BE2C (cell line): ENCODE results near the gene WDR7.

Experiments used
- DNase-seq: peaks from one replicate; pipeline ENCODE4 v3.0.0-alpha.2; 2020
- H3K27me3 ChIP-seq: fragments of 250-450 bp; sonication (Bioruptor Pico); 2 replicates; pipeline ENCODE4 v1.5.1; 2020; ENCODE audit warnings: mild to moderate bottlenecking
- H3K36me3 ChIP-seq: fragments of 250-450 bp; sonication (Bioruptor Pico); 2 replicates; pipeline ENCODE4 v1.5.1; 2020; ENCODE audit warnings: mild to moderate bottlenecking
- H3K4me1 ChIP-seq: fragments of 250-450 bp; sonication (Bioruptor Pico); 2 replicates; pipeline ENCODE4 v1.5.1; 2020
- H3K4me3 ChIP-seq: 2 replicates; pipeline ENCODE4 v1.5.1; 2011; ENCODE audit warnings: low read depth, low read length
- H3K9me3 ChIP-seq: fragments of 250-450 bp; sonication (Bioruptor Pico); 2 replicates; pipeline ENCODE4 v1.5.1; 2020
- TF ChIP-seq, protein P1 (sequence below): IDR thresholded peaks from 2 replicates; pipeline ENCODE4 v1.5.1; 2012; ENCODE audit warnings: mild to moderate bottlenecking, low read depth, low read length

Gene WDR7

GRCh38 chr18:56775701-56776100 is 124.5 kb downstream of the WDR7 start:
- H3K4me1 ChIP-seq: no peaks in the 10 kb centered on the region
- no peaks in the 10 kb centered on the region for H3K9me3 ChIP-seq
- no peak for DNase-seq

GRCh38 chr18:56787390-56787789 is 136.2 kb downstream of the WDR7 start:
- Histone ChIP-seq H3K4me1 (no peaks in the 10 kb centered on the region), H3K36me3 (no peaks in the 10 kb centered on the region), H3K4me3 (no peak overlapping the region), H3K27me3 (no peaks in the 10 kb centered on the region), H3K9me3 (no peaks in the 10 kb centered on the region)
- TF ChIP-seq, protein P1, sequence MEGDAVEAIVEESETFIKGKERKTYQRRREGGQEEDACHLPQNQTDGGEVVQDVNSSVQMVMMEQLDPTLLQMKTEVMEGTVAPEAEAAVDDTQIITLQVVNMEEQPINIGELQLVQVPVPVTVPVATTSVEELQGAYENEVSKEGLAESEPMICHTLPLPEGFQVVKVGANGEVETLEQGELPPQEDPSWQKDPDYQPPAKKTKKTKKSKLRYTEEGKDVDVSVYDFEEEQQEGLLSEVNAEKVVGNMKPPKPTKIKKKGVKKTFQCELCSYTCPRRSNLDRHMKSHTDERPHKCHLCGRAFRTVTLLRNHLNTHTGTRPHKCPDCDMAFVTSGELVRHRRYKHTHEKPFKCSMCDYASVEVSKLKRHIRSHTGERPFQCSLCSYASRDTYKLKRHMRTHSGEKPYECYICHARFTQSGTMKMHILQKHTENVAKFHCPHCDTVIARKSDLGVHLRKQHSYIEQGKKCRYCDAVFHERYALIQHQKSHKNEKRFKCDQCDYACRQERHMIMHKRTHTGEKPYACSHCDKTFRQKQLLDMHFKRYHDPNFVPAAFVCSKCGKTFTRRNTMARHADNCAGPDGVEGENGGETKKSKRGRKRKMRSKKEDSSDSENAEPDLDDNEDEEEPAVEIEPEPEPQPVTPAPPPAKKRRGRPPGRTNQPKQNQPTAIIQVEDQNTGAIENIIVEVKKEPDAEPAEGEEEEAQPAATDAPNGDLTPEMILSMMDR: no peak
- no peak for DNase-seq

More at GRCh38 chr18:56775701-56776100, 124.5 kb downstream of the WDR7 start:
- TF ChIP-seq, protein P1: no peak
- no peak overlapping the region for H3K4me3 ChIP-seq
- H3K27me3 ChIP-seq: no peaks in the 10 kb centered on the region
- H3K36me3 ChIP-seq: no peaks in the 10 kb centered on the region

GRCh38 chr18:56789004-56789888 is 138.1 kb downstream of the WDR7 start:
- no peak overlapping the region for H3K4me3 ChIP-seq

DNA sequence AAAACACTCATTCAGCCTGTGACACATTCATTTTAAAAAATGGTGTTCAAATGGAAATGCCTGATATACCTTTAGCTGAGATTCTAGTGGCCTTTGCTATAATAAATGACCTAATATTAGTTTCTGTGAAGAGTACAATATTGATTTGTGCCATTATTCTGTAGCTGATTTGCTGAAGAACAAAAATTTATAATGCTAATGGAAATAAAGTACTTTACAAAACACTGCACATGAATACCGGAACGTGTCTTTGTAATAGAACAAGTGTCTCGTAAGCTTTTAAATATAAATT is 138.7 kb downstream of the WDR7 start:
- no peaks in the 10 kb centered on the region for H3K27me3 ChIP-seq
- H3K4me3 ChIP-seq: no peak overlapping the region

More at GRCh38 chr18:56789004-56789888, 138.1 kb downstream of the WDR7 start:
- no peaks in the 10 kb centered on the region for H3K36me3 ChIP-seq
- H3K9me3 ChIP-seq: no peaks in the 10 kb centered on the region
- DNase-seq: peak; percentile 25
- no peaks in the 10 kb centered on the region for H3K4me1 ChIP-seq
- TF ChIP-seq, protein P1: peak; percentile 66
- no peaks in the 10 kb centered on the region for H3K27me3 ChIP-seq

DNA sequence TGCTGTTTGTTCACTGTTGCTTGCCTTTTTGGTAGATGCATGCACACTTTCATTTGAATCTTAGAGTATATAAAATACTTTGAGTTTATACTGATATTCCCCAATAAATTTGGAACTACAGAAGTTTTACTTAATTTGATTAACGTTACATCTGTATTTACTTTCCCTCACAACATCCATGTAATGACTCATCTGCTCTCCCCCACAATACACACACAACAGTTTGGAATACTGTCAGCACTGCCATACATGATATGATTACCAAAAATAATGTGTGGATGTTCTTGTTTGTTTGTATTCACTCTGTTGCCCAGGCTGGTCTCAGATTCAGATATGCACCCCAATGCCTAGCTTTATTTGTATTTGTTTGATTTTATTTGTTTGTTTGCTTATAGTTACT is 144.2 kb downstream of the WDR7 start:
- TF ChIP-seq, protein P1: no peak

More for the DNA sequence above, 138.7 kb downstream of the WDR7 start:
- TF ChIP-seq, protein P1: no peak
- no peaks in the 10 kb centered on the region for H3K9me3 ChIP-seq
- DNase-seq: no peak
- no peaks in the 10 kb centered on the region for H3K4me1 ChIP-seq
- H3K36me3 ChIP-seq: no peaks in the 10 kb centered on the region

GRCh38 chr18:56799756-56800155 is 148.6 kb downstream of the WDR7 start:
- no peaks in the 10 kb centered on the region for H3K27me3 ChIP-seq
- no peak overlapping the region for H3K4me3 ChIP-seq
- H3K9me3 ChIP-seq: no peaks in the 10 kb centered on the region
- H3K4me1 ChIP-seq: no peaks in the 10 kb centered on the region
- H3K36me3 ChIP-seq: no peaks in the 10 kb centered on the region
- no peak for DNase-seq
- TF ChIP-seq, protein P1: no peak

More for the DNA sequence above, 144.2 kb downstream of the WDR7 start:
- H3K4me3 ChIP-seq: no peak overlapping the region
- no peaks in the 10 kb centered on the region for H3K36me3 ChIP-seq
- DNase-seq: no peak
- H3K9me3 ChIP-seq: no peaks in the 10 kb centered on the region
- no peaks in the 10 kb centered on the region for H3K27me3 ChIP-seq
- H3K4me1 ChIP-seq: no peaks in the 10 kb centered on the region
